Type B pancreatic cell (in vitro differentiated cells): ENCODE data around the gene CAMK1D. TPM values are rescaled to one million over a fixed set of nuclear protein-coding genes. Genes with fewer than 3 reads are reported as not detected.

Source experiments
- DNase-seq: peaks from one replicate; pipeline ENCODE4 v3.0.0; 2021; ENCODE audit warnings: mixed read lengths; ENCODE audit not compliant: unreplicated experiment; ENCODE audit errors: extremely low spot score
- H3K27ac Mint-ChIP-seq: 2 replicates; pipeline ENCODE4 v1.8.0; 2021; ENCODE audit warnings: mild to moderate bottlenecking, mixed read lengths
- H3K27me3 Mint-ChIP-seq: 2 replicates; pipeline ENCODE4 v1.8.0; 2021; ENCODE audit warnings: mixed read lengths
- H3K36me3 Mint-ChIP-seq: 2 replicates; pipeline ENCODE4 v1.8.0; 2021; ENCODE audit warnings: mixed read lengths
- H3K4me1 Mint-ChIP-seq: one replicate; pipeline ENCODE4 v1.8.0; 2021; ENCODE audit warnings: mixed read lengths; ENCODE audit not compliant: unreplicated experiment
- H3K4me3 Mint-ChIP-seq: 2 replicates; pipeline ENCODE4 v1.8.0; 2021; ENCODE audit warnings: mild to moderate bottlenecking, mixed read lengths
- H3K9me3 Mint-ChIP-seq: 2 replicates; pipeline ENCODE4 v1.8.0; 2021; ENCODE audit warnings: mixed read lengths
- total RNA-seq: library from RNA; stranded (reverse); gene quantifications from 2 replicates; pipeline ENCODE4 v1.2.1, GENCODE V29; 2021; ENCODE audit warnings: low replicate concordance
- TF ChIP-seq, protein P1 (sequence below): fragments of 200-600 bp; sonication (generic); conservative IDR thresholded peaks from 2 replicates; pipeline ENCODE4 v1.5.0; 2021; ENCODE audit warnings: antibody characterized with exemption, mild to moderate bottlenecking

The CAMK1D gene
- total RNA-seq, 1 donor from 2014 or later = 12.2 TPM

DNA sequence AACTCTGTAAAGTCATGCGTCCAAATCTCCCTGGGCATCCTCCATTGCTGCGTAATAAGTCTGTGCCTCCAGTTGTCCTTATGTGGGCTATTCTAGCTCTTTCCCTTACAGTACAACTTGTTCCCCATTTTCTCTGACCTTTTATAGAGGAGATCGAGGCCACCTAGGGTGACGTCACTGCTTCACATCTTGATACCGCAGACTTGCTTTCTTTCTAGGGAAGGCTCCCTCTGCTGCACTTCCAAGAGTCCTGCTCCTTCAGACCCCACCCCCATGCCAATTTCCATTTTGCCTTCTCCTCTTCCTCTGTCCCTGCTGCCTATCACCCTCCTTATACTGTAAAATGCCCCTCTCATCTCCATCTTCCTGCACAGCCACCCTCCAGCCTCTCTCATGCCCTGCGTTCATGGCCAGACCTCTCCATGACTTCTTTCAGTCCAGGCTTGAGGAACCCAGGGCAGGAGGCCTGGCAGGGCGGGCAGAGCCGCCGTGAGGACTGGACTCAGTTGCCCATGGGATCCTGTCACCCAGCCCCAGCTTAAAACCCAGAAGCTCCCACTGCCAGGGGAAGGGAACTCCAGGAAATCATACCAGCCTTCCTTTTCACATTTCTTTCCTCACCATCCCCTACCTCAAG, 57.5 kb downstream of the CAMK1D start:
- peak overlapping the region; percentile 35 for H3K27ac Mint-ChIP-seq
- H3K27me3 Mint-ChIP-seq = peaks cover 3% of the 10 kb centered on the region
- H3K9me3 Mint-ChIP-seq = no peaks in the 10 kb centered on the region
- TF ChIP-seq, protein P1, sequence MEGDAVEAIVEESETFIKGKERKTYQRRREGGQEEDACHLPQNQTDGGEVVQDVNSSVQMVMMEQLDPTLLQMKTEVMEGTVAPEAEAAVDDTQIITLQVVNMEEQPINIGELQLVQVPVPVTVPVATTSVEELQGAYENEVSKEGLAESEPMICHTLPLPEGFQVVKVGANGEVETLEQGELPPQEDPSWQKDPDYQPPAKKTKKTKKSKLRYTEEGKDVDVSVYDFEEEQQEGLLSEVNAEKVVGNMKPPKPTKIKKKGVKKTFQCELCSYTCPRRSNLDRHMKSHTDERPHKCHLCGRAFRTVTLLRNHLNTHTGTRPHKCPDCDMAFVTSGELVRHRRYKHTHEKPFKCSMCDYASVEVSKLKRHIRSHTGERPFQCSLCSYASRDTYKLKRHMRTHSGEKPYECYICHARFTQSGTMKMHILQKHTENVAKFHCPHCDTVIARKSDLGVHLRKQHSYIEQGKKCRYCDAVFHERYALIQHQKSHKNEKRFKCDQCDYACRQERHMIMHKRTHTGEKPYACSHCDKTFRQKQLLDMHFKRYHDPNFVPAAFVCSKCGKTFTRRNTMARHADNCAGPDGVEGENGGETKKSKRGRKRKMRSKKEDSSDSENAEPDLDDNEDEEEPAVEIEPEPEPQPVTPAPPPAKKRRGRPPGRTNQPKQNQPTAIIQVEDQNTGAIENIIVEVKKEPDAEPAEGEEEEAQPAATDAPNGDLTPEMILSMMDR = no peak
- no peaks in the 10 kb centered on the region for H3K36me3 Mint-ChIP-seq
- peaks cover 6% of the 10 kb centered on the region for H3K4me1 Mint-ChIP-seq
- H3K4me3 Mint-ChIP-seq = no peak overlapping the region
- DNase-seq = no peak

DNA sequence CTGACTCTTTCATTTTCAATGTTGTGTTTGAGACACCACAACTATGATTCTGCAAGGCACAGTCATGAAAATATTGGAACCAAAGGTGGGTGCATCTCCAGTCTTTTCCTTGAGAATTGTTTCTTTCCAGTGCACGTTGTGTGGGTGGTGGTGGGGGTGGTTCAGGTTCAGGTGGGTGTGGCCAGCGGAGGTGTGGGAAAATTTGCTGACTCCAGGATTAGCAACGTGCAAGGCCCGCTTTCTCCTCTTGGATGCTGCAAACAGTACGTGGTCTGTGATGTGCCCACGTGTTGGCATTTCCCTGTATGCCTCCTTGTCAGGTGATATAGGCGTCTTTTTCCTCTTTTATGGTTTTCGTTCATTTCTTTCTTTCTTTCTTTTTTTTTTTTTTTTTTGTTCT, 59.1 kb downstream of the CAMK1D start:
- DNase-seq = no peak
- H3K27me3 Mint-ChIP-seq = peaks cover 3% of the 10 kb centered on the region
- H3K4me3 Mint-ChIP-seq = no peak overlapping the region
- TF ChIP-seq, protein P1 = no peak
- no peak overlapping the region for H3K27ac Mint-ChIP-seq
- no peaks in the 10 kb centered on the region for H3K4me1 Mint-ChIP-seq
- peaks cover 4% of the 10 kb centered on the region for H3K36me3 Mint-ChIP-seq
- peaks cover 4% of the 10 kb centered on the region for H3K9me3 Mint-ChIP-seq

DNA sequence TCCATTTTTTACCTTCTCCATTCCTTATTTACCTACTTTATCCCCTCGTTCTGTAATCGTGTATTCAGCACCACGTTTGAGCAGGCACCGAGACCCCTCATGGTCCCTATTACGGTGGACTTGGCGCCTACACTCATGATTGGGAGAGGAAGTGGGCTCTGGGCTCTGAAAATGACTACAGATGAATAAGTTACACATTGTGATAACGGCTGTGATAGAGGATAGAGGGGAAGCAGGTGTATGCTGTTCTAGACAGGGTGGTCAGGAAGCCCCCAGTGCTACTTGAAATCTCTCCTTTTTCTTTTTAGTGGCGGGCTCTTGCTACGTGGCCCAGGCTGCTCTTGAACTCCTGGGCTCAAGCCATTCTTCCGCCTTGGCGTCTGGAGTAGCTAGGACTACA, 59.8 kb downstream of the CAMK1D start:
- Mint-ChIP-seq H3K4me3 (no peak overlapping the region), H3K27me3 (peaks cover 3% of the 10 kb centered on the region), H3K27ac (no peak overlapping the region), H3K9me3 (peaks cover 6% of the 10 kb centered on the region), H3K4me1 (no peaks in the 10 kb centered on the region), H3K36me3 (peaks cover 5% of the 10 kb centered on the region)
- TF ChIP-seq, protein P1 = no peak
- no peak for DNase-seq

DNA sequence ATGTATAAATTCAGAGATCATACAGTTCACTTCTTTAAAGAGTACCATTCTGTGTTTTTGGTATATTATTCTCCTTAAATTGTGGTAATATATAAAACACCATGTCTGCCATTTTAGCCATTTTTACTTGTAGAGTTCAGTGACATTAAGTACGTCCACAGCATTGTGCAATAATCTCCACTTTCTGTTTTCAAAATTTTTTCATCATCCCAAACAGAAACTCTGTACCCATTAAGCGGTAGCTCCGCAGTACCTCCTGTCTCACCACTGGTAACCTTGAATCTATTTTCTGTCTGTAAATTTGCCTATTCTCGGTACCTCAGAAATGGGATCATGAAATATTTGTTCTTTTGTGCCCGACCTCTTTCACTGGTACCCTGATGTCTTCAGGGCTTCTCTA, 60.3 kb downstream of the CAMK1D start:
- Mint-ChIP-seq H3K4me1 (no peaks in the 10 kb centered on the region), H3K27me3 (peaks cover 3% of the 10 kb centered on the region), H3K4me3 (no peak overlapping the region), H3K27ac (no peak overlapping the region), H3K36me3 (peaks cover 5% of the 10 kb centered on the region), H3K9me3 (peaks cover 6% of the 10 kb centered on the region)
- TF ChIP-seq, protein P1 = no peak
- no peak for DNase-seq

DNA sequence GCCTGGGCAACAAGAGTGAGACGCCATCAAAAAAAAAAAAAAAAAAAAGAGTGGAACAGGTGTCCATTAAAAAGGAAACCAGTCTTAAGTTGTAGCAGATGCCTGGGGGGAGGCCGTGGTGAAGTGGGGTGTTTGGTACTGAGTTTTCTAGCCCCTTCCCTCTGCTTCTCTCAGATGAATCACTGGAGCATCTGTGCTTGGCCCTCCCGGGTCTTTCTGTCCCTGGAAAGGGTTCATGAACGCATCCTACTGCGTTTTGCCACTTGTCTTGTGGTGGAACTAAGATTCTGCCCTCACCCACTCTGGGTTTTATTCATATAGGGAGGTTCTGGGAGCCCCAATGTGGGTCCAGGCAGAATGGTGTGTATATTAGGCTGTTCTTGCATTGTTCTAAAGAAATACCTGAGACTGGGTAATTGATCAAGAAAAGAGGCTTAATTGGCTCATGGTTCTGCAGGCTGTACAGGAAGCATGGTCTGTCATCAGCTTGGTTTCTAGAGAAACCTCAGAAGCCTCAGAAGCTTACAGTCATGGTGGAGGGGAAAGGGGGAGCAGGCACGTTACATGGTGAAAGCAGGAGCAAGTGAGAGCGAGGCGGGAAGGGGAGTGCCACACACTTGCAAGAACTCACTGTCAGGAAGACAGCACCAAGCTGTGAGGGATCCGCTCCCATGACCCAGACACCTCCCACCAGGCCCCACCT, 63.5 kb downstream of the CAMK1D start:
- TF ChIP-seq, protein P1 = no peak
- no peak overlapping the region for H3K27ac Mint-ChIP-seq
- H3K9me3 Mint-ChIP-seq = peaks cover 6% of the 10 kb centered on the region
- H3K36me3 Mint-ChIP-seq = peaks cover 9% of the 10 kb centered on the region
- no peak overlapping the region for H3K4me3 Mint-ChIP-seq
- peaks cover 4% of the 10 kb centered on the region for H3K4me1 Mint-ChIP-seq
- DNase-seq = no peak
- H3K27me3 Mint-ChIP-seq = no peaks in the 10 kb centered on the region
